GM18499 (cell line): ENCODE data around the gene GIMAP4.
"Not testable (repeated sequence)": the region's sequence is repeated elsewhere in the genome, so short reads cannot be mapped to it uniquely, and the experiment has no call there.

ENCODE experiments used
- ATAC-seq: cut with Tn5 transposase; IDR thresholded peaks from one replicate; pipeline ENCODE4 v1.9.1; 2021; ENCODE audit warnings: moderate number of reproducible peaks; ENCODE audit not compliant: insufficient read depth, unreplicated experiment

Gene GIMAP4

DNA sequence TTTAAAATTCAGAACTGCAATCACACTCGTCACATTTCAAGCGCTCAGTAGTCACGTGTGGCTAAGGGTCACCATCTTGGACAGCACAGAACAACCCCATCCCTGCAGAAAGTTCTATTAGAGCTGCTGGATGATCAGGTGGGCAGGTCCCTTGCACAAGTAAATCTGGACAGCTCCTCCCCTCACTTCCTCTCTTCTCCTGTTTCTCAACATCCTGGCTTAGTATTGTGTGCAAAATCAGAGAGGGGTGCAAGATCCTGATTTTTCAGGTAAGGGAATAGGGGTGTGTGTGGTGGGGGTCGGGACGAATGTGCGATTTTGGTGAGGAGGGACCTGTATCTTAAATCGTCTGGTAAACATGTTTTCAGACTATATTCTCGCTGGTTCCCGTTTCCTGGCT, at the start of gene GIMAP4:
Gene GIMAP4, plus strand, starts transcription at position 222 of the 400 bp plus-strand sequence. CDS start 2,512 bp downstream, outside the sequence.
- ATAC-seq: no peak

DNA sequence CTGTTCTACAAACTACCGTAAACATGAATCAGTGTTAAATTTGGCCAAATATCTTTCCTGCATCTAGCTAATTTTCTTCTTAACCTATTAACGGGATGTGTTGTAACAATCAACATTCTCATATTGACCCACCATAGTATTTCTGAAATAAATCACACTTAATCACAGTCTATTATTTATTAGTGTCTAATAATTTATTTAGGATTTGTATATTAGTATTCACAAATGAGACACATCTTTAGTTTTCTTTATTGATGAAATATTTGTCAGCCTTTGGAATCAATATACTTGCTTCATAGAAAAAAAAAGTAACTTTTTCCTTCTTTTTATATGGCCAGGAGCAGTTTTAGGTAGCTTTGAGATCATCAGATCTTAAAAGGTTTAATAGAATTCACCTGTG, 47.9 kb upstream of the GIMAP4 start:
- ATAC-seq: no peak

DNA sequence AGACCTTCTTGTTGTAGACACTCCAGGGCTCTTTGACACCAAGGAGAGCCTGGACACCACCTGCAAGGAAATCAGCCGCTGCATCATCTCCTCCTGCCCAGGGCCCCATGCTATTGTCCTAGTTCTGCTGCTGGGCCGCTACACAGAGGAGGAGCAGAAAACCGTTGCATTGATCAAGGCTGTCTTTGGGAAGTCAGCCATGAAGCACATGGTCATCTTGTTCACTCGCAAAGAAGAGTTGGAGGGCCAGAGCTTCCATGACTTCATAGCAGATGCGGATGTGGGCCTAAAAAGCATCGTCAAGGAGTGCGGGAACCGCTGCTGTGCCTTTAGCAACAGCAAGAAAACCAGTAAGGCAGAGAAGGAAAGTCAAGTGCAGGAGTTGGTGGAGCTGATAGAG, 47.0 kb upstream of the GIMAP4 start:
- ATAC-seq: no peak

DNA sequence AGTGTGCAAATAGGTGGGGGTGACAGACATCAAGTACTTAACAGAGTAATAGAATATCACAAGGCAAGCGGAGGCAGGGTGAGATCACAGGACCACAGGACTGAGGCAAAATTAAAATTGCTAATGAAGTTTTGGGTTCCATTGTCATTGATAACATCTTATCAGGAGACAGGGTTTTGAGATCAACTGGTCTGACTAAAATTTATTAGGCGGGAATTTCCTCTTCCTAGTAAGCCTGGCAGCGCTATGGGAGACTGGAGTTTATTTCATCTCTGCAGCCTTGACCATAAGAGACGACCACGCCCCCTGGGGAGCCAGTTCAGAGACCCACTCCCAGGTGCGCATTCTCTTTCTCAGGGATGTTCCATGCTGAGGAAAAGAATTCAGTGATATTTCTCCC, 44.3 kb upstream of the GIMAP4 start:
- ATAC-seq: not testable (repeated sequence)

DNA sequence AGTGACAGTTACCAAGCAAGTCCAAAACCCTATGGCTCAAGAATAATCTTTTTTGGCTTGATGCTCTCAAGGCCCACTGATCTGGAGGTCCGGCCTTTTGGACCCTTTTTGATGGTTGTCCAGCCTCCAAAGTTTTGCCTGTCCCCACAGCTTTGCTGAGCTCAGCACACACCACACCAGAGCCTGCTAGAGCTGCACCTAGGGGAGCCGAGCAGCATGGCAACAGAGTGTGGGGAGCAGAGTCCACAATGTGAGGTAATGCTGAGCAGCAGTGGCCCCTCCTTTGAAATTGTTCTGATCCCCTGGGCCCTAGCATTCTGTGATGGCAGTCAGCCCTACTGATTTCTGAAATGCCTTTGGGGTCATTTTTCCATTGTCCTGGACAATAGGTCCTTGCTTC, 43.2 kb upstream of the GIMAP4 start:
- ATAC-seq: no peak

DNA sequence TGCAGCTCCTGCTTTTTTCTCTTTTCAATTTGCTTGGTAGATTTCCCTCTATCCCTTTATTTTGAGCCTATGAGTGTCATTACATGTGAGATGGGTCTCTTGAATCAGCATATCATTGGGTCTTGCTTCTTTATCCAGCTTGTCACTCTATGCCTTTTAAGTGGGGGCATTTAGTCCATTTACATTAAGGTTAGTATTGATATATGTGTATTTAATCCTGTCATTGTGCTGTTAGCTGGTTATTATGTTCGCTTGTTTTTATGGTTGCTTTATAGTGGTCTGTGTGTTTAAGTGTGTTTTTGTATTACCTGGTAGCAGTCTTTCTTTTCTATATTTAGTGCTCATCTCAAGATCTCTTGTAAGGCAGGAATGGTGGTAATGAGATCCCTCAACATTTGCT, 35.5 kb upstream of the GIMAP4 start:
- ATAC-seq: no peak

DNA sequence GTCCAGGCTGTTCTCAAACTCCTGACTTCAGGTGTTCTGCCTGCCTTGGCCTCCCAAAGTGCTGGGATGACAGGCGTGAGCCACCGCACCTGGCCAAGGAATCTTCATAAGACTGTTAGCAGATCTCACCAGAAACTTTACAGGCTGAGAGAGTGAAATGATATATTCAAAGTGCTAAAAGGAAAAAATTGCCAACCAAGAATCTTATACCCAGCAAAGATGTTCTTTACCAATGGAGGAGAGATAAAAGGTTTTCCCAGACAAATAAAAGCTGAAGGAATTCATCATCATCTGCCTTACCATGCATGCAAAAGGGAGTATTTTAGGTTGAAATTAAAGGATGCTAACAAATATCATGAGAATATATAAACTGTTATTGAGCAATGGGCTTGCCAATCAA, 28.9 kb upstream of the GIMAP4 start:
- no peak for ATAC-seq

DNA sequence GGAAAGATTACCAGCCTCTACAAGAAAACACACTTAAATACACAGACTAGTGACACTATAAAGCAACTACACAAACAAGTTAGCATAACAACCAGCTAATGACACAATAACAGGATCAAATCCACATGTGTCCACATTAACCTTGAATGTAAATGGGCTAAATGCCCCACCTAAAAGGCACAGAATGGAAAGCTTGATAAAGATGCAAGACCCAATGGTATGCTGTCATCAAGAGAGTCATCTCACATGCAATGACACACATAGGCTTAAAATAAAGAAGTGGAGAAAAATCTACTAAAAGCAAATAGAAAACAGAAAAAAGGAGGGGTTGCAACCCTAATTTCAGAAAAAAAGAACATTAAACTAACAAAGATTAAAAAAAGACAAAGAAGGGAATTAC, 14.0 kb upstream of the GIMAP4 start:
- no peak for ATAC-seq

DNA sequence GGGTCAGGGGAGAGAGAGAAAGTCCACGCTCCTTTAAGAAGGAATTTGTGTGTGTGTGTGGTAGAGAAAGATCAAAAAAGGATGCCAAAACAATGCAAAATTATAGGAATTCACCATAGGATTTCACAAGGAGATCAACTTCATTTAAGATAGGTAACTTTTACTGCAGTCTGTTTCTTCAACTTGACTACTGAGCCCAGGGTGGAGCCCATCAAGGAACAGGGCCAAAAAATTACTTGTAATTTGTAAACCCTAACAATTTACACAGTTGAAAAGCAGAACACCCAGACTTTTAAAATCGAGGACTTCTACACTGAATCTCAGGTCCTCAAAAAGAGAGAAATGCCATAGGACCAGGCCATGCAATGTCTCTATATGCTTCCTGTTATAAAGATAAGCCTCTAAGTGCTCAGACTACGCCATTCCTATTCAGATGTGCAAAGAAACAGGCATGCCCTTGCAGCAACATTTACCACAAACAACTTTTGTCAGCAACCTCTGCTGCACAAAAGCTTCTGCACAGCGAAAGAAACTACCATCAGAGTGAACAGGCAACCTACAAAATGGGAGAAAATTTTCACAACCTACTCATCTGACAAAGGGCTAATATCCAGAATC, 10.6 kb upstream of the GIMAP4 start:
- ATAC-seq: no peak

DNA sequence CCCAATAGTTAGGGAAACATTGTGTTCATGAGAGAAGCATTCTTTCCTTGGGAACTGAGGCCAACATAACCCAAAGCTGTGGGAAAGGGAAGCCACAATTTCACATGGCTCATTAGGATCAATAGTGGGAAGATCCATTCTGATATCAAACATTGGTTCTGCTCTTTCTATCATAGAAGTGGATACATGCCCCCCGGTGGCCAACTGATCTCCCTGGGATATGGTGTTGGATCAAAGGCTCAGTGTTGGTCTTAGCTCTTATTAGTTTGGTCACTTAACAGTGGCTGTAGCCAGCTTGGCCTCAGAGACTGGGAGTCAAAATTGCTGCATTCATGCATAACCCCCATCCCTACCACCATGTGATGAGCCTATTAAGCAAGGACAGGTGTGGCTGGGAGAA, 6.7 kb upstream of the GIMAP4 start:
- no peak for ATAC-seq

DNA sequence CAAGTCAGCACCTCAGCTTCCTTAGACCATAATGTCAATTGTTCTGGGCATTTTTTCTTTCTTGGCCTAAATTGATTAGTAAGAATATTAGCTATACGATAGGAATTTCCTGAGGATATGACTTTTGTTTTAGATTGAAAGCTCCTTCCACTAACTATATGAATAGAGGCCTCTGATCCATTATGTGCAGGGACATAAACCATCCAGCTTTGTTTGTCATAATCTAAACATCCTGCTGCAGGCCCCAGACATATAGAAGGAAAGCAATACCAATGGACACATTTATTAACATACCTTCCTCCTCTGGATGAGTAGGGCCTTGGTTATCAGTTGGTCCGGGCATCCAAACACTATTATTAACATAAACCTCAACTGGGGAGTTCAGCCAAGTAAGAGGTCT, 4.3 kb upstream of the GIMAP4 start:
- ATAC-seq: no peak

DNA sequence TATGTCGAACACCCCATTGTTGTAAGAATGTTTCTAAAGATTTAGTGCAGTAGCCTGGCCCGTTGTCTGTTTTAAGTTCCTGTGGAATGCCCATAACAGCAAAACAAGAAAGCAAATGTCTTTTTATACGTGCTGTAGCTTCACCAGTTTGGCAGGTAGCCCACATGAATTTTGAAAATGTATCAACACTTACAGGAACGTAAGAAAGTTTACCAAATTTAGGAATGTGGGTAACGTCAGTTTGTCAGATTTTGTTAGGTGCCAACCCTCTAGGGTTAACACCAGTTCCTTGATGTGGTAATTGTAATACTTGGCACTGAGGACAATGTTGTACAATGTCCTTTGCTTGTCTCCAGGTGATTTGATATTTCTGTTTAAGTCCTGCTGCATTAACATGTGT, 3.2 kb upstream of the GIMAP4 start:
- ATAC-seq: no peak

DNA sequence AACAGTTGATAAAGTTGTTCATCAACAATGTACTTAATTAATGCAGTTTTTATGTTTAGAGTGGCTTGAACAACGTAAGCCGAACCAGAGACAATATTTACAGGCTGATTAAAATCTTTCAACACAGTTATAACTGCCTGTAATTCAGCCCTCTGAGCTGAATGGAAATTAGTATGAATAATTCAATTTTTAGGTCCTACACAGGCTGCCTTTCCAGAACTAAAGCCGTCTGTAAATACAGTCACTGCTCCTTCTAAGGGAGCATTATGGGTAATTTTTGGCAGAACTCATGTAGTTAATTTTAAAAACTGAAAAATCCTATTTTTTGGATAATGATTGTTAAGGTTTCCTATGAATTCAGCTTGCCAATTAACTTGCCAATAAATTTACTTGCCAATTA, 2.6 kb upstream of the GIMAP4 start:
- no peak for ATAC-seq

DNA sequence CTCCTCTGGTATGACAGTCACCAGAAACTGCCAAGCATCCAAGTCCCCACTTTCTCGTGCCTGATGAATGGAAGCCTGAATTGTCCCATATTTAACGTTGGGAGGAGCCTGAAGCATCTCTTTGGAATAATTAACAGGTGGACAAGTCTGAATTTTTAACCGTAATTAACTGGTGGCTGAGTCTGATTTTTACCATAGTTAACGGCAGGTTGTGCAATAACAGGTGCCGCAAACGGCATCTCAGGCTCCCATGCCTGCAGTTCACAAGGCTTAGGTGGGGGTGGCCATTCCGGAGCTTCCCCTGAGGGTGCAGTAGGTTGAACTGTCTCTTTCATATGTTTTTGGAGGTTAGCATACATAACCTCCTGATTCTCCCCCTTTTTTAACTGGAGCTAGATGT, 2.0 kb upstream of the GIMAP4 start:
- ATAC-seq: no peak

DNA sequence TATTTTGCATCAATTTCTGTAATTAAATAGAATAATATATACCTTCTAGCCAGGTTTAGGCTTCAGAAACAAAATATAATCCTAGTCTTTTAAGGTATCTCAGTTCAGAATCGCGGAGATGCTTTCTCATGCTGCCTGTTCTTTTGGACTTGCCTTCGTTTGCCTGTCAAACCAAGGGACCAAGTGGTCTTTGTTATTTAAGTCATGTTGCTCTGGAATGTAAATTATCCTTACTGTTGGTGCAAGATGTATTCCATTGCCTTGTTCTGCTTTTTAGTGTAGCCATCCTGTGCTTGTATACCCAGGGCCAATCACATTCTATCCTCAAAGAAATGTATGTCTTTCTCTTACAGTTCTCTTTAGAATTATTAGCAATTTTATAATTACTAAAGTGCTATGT, 1.1 kb upstream of the GIMAP4 start:
- ATAC-seq: no peak

DNA sequence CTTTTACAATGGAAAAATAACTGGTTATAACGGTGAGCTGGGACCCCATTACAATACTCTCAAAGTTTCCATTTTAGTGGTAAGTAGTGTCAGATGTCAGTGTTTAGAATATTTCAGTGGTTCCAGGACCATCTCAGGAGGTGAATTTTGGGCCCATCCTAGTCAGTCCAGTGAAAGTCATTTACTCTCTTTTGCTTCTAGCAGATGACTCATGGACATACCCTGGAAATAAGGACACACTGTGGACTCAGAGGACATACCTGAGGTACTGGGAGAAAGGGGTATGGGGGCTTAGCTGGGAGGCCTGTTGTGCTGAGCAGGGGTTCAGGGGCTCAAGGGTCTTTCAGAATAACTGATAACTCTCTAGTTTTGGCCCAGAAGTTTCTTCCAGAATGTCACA, 618 bp upstream of the GIMAP4 start:
- ATAC-seq: no peak

DNA sequence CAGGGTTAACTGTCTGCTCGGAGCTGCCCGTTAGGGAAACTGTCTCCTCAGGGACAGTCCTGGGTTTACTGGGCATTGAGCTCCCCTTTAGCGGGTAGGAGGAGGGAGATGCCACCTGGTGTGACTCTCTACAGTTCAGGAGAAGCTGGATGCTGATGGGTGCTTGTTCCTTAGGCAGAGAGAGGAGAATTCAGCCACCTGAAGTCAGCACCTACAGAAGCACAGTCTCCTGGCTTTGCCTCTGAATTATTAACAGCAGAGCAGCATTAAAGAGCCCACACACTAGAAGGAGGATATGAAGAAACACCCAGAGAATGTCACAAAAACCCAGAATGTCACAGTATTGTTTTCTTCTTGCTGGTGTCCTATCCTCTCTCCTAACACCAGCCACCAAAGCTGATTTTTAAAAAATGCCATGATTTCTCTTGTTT, 696 bp downstream of the GIMAP4 start:
- ATAC-seq: no peak

DNA sequence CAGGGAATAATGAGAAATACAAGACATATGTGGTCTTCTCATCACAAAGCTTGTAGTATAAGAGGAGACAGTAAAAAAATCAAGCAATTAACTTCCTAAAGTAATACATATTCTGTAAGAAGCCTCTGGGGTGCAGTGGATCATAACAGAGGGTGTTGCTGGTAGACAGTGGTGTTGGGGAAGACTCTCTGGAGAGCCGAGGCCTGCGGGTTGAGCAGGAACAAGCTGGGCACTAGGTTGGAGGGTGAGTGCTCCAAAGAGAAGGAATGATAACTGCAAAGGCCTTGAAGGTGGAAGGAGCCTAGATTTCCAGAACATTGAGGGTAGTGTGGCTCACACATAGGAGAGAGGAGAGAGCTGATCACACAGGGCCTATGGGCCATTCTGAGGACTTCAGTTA, 1.5 kb downstream of the GIMAP4 start:
- ATAC-seq: no peak

DNA sequence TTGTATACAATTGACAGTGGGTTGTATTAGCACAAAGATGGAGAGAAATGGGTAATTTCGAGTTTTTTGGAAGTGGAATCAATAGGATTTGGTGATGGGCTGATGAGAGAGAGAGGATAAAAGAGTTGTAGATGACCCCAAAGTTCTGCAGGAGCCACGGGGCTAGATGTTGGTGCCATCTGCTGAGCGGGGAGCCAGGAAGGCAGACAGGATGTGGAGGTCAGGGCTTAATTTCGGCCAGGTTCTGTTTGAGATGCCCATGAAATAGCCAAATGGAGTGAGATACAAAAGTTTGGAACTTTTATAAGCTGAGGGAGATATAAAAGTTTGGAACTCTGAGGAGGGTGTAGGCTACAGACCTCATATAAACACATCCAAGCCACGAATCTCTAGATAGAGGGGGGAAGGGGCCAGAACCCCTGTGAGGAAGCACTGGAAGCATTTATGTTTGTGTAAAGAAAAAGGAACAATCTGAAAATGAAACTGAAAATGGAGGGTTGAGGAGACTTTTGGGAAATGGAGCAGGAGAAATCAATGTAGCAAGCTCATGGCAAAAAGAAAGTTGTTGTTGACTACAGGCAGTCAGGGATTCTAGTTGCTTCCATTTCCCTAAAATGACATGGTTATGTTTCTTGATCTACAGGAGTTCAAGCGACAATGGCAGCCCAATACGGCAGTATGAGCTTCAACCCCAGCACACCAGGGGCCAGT, 2.2 kb downstream of the GIMAP4 start:
- ATAC-seq: no peak

DNA sequence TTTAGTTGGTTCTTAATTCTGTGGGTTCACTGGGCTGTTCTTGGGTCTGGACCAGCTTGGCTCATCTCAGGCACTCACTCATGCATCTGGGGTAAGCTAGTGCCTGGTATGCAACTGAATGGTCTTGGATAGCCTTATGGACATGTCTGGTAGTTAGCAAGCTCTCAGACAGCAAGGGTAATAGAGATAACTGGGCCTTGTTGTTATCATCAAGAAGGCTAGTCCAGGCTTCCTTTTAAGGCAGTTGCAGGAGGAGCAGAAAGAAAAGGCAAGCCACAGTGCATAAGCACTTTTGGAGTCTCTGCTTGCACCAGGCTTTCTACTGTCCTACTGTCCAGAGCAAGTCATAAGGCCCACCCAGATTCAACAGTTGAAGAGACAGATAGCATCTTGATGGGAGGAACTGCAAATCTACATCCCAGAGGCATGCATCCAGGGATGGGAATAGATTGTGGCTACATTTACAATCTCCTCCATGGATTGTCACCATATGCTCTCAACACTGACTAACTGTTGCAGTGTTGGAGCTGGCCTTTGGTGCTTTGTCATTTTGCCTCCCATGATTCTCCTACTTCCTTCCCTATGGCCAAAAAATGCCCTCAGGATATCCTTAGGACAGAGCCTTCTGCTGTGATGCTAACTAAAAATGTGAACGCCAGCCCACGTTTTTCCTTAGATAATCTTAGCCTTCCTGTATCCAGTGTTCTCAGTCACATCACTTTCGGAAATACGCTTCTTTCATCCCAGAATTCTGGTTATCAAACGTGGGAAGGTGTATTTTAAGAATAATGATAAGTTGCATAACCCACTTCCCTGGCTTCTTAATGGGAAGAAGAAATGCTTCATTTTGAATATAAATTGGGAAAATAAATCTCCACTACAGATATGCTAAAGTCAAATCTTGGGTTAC, 3.6 kb downstream of the GIMAP4 start:
- ATAC-seq: no peak

DNA sequence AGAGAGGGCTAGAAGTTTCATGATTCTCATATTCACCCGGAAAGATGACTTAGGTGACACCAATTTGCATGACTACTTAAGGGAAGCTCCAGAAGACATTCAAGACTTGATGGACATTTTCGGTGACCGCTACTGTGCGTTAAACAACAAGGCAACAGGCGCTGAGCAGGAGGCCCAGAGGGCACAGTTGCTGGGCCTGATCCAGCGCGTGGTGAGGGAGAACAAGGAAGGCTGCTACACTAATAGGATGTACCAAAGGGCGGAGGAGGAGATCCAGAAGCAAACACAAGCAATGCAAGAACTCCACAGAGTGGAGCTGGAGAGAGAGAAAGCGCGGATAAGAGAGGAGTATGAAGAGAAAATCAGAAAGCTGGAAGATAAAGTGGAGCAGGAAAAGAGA, 5.3 kb downstream of the GIMAP4 start:
- no peak for ATAC-seq
